Middle frontal gyrus (tissue), 1 donor: ENCODE data around the gene ANGPTL3.

Source experiments
- DNase-seq: peaks from one replicate; pipeline ENCODE4 v3.0.0-alpha.2; 2015; ENCODE audit warnings: low spot score; ENCODE audit errors: extremely low spot score

Gene ANGPTL3

GRCh38 chr1:62625415-62625814 is 28.1 kb downstream of the ANGPTL3 start:
- no peak for DNase-seq

- DNase-seq, result no peak
Measured at GRCh38 chr1:62628506-62628905, 31.2 kb downstream of the ANGPTL3 start.

- DNase-seq, result no peak
Measured at GRCh38 chr1:62637392-62638105, 40.2 kb downstream of the ANGPTL3 start.

GRCh38 chr1:62643283-62643682 is 46.0 kb downstream of the ANGPTL3 start:
- DNase-seq, result no peak

- DNase-seq, result no peak
Measured at GRCh38 chr1:62652387-62652786, 55.1 kb downstream of the ANGPTL3 start.

DNA sequence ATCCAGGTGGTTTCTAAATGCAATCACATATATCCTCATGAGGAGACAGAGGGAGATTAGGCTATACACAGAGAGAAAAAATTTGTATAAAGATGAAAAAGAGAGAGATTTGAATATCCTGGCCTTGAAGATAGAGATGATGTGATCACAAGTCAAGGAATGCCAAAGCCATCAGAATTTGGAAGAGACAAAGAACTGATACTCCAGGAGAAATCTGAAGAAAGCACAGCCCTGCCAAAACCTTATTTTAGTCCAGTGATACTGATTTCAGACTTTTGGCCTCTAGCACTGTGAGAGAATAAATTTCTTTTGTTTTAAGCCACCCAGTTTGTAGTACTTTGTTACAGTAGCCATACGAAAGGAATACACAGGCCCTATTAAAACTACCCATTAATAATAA is 57.4 kb downstream of the ANGPTL3 start:
- no peak for DNase-seq
